GM12892 (cell line): ENCODE measurements around the gene PSPN.

Experiments
- POLR2A ChIP-seq: IDR thresholded peaks from 2 replicates; pipeline ENCODE4 v1.6.1; 2011; ENCODE audit warnings: low read depth, low read length, control low read depth
- POLR2AphosphoS5 ChIP-seq: IDR thresholded peaks from 2 replicates; pipeline ENCODE4 v1.6.1; 2011; ENCODE audit warnings: low read depth, low read length, control low read depth
- TAF1 ChIP-seq: IDR thresholded peaks from 2 replicates; pipeline ENCODE4 v1.6.1; 2011; ENCODE audit warnings: low read depth, mild to moderate bottlenecking, control low read depth, low read length, borderline replicate concordance

DNA sequence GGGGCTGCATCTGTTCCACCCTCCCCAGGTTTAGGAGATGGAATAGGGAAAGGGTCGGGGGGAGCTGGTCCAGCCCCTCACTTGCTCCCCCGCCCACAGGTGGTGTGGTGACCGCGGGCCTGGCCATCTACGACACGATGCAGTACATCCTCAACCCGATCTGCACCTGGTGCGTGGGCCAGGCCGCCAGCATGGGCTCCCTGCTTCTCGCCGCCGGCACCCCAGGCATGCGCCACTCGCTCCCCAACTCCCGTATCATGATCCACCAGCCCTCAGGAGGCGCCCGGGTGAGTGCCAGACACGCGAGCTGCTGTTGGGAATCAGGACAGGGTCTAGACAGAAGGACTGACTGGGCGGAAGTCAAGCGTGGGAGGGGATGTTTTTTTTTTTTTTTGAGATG, 11.4 kb downstream of the PSPN start:
- TF ChIP-seq POLR2AphosphoS5 (no peak), TAF1 (no peak), POLR2A (no peak)
